ENCODE measurements around the gene PITPNM1. TPM values are rescaled to one million over a fixed set of nuclear protein-coding genes. Genes with fewer than 3 reads are reported as not detected.

Gene PITPNM1
- total RNA-seq, 1 donor from 2014 or later, result 54.1 TPM

- H3K4me3 ChIP-seq, result no peak overlapping the region
- no peak for TF ChIP-seq CTCF (IDR thresholded peaks at IDR 0.05)
- ATAC-seq (no peak), DNase-seq (no peak)
- H3K27ac ChIP-seq, result no peak overlapping the region
- H3K36me3 ChIP-seq, result no peaks in the 10 kb centered on the region
- no peaks in the 10 kb centered on the region for H3K27me3 ChIP-seq (ENCODE audit: low read depth)
- no peaks in the 10 kb centered on the region for H3K9me3 ChIP-seq
- H3K4me1 ChIP-seq, result no peaks in the 10 kb centered on the region
- intact Hi-C loops (cut with DNase I), result no loop called here
Observed at GRCh38 chr11:67523556-67524479, 18.7 kb upstream of the PITPNM1 start.

DNA sequence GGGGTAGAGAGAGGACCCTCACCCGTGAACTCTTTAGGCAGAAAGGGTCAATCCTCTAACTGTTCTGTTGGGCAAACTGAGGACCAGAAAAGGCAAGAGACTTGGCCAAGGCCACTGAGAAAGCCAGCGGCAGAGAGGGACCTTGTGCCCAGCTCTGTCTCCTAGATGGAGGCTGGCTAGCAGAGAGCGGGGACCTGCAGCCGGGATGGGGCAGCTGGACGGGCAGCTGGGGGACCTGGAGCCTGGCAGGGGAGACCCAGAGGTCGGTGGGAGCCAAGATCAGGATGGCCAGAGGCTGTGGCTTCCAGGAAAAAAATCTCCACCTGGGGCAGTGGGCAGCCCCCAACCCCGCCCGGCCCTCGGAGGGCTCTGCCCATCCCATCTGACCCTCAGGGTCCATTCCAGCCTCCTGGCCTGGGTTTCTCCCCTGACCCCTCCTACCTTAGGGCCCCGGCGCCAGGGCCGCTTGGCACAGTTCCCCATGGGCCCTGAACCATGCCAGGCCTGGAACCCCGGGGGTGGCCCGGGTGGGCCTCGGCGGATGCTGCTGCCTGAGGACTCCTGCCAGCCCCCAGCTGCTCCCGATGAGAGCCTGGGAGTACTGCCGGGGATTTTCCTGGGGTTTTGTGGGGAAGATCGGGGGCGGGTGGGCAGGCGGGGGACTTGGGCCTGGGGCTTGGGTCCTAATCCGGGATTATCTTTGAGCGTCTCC, 17.8 kb upstream of the PITPNM1 start, which contains the start of gene CABP2:
Gene CABP2, minus strand, starts transcription at position 603 of the 712 bp plus-strand sequence. Its CDS starts 120 bp downstream, at position 483.
- no peak for DNase-seq
- Histone ChIP-seq H3K4me1 (no peaks in the 10 kb centered on the region), H3K9me3 (no peaks in the 10 kb centered on the region), H3K4me3 (no peak within 1 kb of the TSS), H3K36me3 (no peaks in the 10 kb centered on the region), H3K27me3 (ENCODE audit: low read depth) (no peaks in the 10 kb centered on the region), H3K27ac (no peak within 1 kb of the TSS)
- no peak for ATAC-seq
- no peak for TF ChIP-seq CTCF (IDR thresholded peaks at IDR 0.05)
- intact Hi-C loops (cut with DNase I), result no loop called here

DNA sequence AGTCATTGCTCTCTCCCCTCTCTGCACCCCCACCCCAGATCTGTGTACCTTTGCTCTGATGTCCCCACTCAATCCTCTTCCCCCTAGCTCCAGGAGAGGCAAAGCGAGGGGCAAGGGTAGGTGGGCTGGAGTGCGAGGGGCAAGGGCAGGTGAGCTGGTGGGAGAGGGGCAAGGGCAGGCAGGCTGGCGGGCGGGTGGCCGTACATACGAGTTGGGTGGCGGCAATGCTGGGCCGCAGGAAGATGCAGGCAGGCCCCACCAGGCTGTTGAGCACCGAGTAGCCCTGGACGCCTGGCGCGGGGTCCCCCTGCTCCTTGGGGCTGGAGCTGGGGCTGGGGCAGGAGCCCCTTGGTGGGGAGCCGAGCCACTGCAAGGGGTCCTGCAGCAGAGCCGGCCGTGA, 17.2 kb upstream of the PITPNM1 start:
- Histone ChIP-seq H3K4me3 (no peak overlapping the region), H3K36me3 (no peaks in the 10 kb centered on the region), H3K27ac (no peak overlapping the region), H3K4me1 (no peaks in the 10 kb centered on the region), H3K27me3 (ENCODE audit: low read depth) (no peaks in the 10 kb centered on the region), H3K9me3 (no peaks in the 10 kb centered on the region)
- intact Hi-C loops (cut with DNase I), result no loop called here
- no peak for DNase-seq
- no peak for TF ChIP-seq CTCF (IDR thresholded peaks at IDR 0.05)
- ATAC-seq, result no peak

DNA sequence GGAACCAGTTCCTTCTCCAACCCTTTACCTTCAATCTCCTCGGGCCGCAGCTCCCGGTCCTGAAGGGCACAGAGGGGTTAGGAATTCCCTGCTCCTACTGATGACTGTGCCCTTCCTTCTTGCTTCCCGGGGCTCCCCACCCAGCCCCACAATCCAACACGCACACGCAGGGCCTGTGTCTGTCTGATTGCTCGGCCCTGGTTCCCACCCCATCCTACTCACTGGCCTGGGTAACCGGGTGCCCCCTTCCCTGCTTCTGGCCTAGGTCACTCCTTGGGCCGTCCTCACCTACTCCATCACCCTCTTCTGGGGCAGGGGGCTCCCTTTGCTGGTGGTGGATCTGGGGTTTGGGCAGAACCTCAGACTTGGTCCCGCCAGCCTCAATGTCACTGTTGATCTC, 16.8 kb upstream of the PITPNM1 start:
- intact Hi-C loops (cut with DNase I), result no loop called here
- DNase-seq (no peak), ATAC-seq (no peak)
- no peak overlapping the region for H3K27ac ChIP-seq
- H3K4me1 ChIP-seq, result no peaks in the 10 kb centered on the region
- no peaks in the 10 kb centered on the region for H3K9me3 ChIP-seq
- H3K36me3 ChIP-seq, result no peaks in the 10 kb centered on the region
- no peaks in the 10 kb centered on the region for H3K27me3 ChIP-seq (ENCODE audit: low read depth)
- no peak for TF ChIP-seq CTCF (IDR thresholded peaks at IDR 0.05)
- H3K4me3 ChIP-seq, result no peak overlapping the region

DNA sequence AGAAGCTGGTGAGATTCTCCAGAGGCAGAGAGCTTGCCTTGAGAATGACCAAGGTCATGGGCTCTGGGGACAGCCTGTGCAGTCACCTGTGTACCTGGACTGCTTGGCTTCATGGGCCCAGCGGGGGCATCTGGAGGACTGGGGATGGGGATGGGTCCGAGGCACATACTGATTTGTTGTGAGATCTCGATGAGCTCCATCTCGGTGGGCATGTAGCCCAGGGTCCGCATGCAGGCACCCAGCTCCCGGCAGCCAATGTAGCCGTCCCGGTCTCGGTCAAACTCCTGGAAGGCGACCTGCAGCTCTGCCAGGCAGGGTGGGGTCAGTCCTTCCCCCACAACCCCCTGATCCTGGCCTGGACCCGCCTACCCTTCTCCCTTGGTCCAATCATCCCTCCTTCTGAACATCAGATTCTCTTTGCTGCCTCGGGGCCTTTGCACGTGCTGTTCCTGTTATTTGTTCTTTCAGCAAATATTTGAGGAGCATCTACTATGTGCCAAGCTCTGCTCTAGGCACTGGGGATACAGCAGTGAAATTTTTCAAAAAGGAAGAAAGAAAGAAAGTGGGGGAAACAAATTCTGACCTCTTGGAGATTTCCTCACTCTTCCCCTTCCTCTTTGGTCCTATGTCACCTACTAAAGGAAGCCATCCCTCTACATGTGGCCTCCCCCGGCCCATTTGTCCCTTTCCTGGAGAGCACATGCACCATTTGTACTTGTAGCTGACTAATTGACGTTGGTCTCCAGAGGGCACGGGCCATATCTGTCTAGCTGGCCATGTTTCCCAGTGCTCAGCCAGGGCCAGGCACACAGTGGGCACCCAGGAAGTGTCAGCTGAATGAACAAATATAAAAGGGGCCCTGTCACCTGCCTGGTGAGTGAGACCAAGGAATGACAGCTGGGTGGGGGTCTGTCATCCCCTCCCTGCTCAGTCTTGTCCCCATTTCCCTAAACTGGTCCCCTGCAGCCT, 16.0 kb upstream of the PITPNM1 start:
- no peaks in the 10 kb centered on the region for H3K4me1 ChIP-seq
- no peak for TF ChIP-seq CTCF (IDR thresholded peaks at IDR 0.05)
- H3K4me3 ChIP-seq, result no peak overlapping the region
- no peaks in the 10 kb centered on the region for H3K9me3 ChIP-seq
- intact Hi-C loops (cut with DNase I), result no loop called here
- H3K27ac ChIP-seq, result no peak overlapping the region
- ATAC-seq (no peak), DNase-seq (no peak)
- H3K36me3 ChIP-seq, result no peaks in the 10 kb centered on the region
- H3K27me3 ChIP-seq (ENCODE audit: low read depth), result no peaks in the 10 kb centered on the region

All from lower lobe of right lung (tissue), 2 donors.